DOHH2 (cell line): ENCODE results near the gene HLA-G.

Experiments used
- EZH2phosphoT487 ChIP-seq: fragments of 200-600 bp; sonication (generic); IDR thresholded peaks from 2 replicates; pipeline ENCODE4 v1.6.1; 2017; ENCODE audit warnings: borderline replicate concordance, mild to moderate bottlenecking, antibody characterized with exemption, low read length, moderate library complexity, mixed read lengths
- TF ChIP-seq, protein P1 (sequence below): fragments of 200-600 bp; sonication (generic); IDR thresholded peaks from one replicate; pipeline ENCODE4 v1.5.1; 2014; ENCODE audit warnings: antibody characterized with exemption, mild to moderate bottlenecking, low read depth, low read length; ENCODE audit not compliant: poor library complexity, severe bottlenecking

DNA sequence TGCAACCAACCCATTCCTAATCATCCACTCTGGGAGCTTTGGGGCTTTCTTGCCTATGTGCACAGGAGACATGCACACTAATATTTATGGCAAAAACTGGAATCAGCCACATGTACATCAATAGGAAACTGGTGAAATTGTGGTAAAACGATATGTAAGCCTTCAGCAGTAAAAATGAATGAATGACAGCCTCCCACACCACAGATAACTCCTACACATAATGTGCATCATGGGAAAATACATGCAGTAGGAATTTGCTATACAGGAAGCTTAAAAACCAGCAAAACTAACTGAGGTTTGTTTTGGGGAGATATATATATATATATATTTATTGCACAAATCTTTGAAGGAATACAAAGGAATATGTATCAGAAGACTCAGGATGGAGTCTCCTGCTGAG, 47.6 kb downstream of the HLA-G start:
- TF ChIP-seq, protein P1, sequence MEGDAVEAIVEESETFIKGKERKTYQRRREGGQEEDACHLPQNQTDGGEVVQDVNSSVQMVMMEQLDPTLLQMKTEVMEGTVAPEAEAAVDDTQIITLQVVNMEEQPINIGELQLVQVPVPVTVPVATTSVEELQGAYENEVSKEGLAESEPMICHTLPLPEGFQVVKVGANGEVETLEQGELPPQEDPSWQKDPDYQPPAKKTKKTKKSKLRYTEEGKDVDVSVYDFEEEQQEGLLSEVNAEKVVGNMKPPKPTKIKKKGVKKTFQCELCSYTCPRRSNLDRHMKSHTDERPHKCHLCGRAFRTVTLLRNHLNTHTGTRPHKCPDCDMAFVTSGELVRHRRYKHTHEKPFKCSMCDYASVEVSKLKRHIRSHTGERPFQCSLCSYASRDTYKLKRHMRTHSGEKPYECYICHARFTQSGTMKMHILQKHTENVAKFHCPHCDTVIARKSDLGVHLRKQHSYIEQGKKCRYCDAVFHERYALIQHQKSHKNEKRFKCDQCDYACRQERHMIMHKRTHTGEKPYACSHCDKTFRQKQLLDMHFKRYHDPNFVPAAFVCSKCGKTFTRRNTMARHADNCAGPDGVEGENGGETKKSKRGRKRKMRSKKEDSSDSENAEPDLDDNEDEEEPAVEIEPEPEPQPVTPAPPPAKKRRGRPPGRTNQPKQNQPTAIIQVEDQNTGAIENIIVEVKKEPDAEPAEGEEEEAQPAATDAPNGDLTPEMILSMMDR: no peak
- TF ChIP-seq EZH2phosphoT487: no peak
